ENCODE results near the gene CTSW. TPM values are rescaled to one million over a fixed set of nuclear protein-coding genes. Genes with fewer than 3 reads are reported as not detected.

CTSW gene
- polyA plus RNA-seq, 1 donor from 2014 or later, result not detected

DNA sequence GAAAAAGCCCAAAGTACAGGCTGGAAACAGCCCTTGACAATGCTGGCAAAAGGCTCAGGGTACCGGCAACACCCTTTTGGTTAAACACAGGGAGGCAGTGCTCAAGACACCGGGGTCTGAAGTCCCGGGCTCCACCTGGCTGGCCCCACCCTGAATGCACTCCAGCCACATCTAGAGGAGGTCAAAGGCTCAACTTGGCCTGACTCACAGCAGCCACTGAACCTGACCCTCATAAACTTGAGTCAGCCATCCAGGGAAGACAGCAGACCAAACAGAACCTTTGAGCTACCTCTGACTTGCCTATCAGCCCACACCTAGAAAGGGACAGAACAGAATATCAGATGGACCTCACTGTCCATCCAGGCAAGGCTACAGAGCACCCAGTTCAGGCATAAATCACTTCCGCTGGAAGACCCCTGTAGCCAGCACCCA is 25.5 kb upstream of the CTSW start:
- Histone ChIP-seq H3K4me2 (ENCODE audit: low read length) (no peak overlapping the region), H3K27me3 (ENCODE audit: insufficient read depth, low read depth, low read length) (no peaks in the 10 kb centered on the region), H4K20me1 (ENCODE audit: insufficient read depth) (peaks cover 48% of the 10 kb centered on the region), H3F3A (ENCODE audit: insufficient read depth, low read length, poor library complexity, severe bottlenecking) (peaks cover 5% of the 10 kb centered on the region), H3K9me2 (ENCODE audit: insufficient read depth, low read length) (no peaks in the 10 kb centered on the region), H3K9ac (ENCODE audit: low read length) (no peak overlapping the region), H3K4me3 (ENCODE audit: low read length) (no peak overlapping the region), H3K36me3 (ENCODE audit: insufficient read depth, low read length) (peaks cover 5% of the 10 kb centered on the region), H3K27ac (ENCODE audit: low read length) (no peak overlapping the region), H3K9me3 (ENCODE audit: low read length) (no peaks in the 10 kb centered on the region), H2AFZ (ENCODE audit: low read depth, low read length) (no peak overlapping the region), H3K79me2 (replicated peaks; ENCODE audit: insufficient read depth, low read length) (peaks cover 38% of the 10 kb centered on the region)
- TF ChIP-seq POLR2AphosphoS5 (IDR thresholded peaks at IDR 0.05) (peak; percentile 12), TAF1 (IDR thresholded peaks at IDR 0.05; ENCODE audit: low read depth) (no peak)

DNA sequence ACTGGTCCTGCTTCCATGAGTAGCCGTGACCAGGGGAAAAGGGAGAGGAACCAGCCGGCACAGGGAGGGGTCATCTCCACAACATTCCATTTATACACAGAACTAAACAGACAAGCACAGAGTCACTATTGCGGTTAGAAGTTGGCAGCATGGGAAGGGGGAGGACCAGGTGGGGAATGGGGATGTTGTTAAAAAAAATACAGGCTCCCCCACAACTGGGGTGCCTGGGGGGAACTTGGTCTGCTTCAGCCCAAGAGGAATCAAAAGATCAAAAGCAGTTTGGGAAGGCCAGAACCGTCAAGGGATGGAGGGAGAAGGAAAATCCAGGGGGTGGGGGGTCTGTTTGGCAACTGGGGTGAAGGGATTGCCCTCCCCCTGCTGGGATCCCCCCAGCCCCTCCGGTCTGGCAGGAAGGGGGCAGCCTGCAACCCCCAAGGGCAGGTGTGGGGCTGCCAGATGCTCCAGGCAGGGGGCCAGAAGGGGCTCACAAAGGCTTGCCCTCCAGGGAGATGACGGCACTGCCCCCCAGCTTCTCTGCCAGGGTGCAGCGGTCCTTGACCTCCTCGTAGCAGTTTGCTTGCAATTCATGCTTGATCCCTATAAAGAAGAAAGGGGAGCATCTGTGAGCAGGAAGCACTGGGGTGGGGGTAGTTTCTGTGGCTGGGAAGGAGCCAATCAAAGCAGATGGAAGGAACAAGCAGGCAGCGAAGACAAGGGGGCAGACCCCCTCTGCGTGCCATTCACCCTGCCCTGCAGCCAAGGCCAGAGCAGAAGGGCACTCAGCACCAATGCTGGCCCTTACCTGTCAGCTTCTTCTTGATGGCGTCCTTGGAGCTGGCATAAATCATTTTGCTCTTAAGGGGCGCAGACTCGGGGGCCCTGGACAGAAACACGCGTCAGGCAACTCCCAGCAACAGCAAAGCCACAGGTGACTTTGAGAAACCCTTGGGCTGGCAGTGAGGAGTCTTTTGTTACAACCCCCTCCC is 24.5 kb upstream of the CTSW start:
- peaks cover 48% of the 10 kb centered on the region for H4K20me1 ChIP-seq (ENCODE audit: insufficient read depth)
- H3K9ac ChIP-seq (ENCODE audit: low read length), result no peak overlapping the region
- peak overlapping the region; percentile 100 for H3K4me3 ChIP-seq (ENCODE audit: low read length)
- H3K4me2 ChIP-seq (ENCODE audit: low read length), result peak overlapping the region; percentile 90
- no peaks in the 10 kb centered on the region for H3K27me3 ChIP-seq (ENCODE audit: insufficient read depth, low read depth, low read length)
- H3K9me2 ChIP-seq (ENCODE audit: insufficient read depth, low read length), result no peaks in the 10 kb centered on the region
- peaks cover 5% of the 10 kb centered on the region for H3F3A ChIP-seq (ENCODE audit: insufficient read depth, low read length, poor library complexity, severe bottlenecking)
- peak; percentile 1 for TF ChIP-seq POLR2AphosphoS5 (IDR thresholded peaks at IDR 0.05)
- TF ChIP-seq TAF1 (IDR thresholded peaks at IDR 0.05; ENCODE audit: low read depth), result no peak
- no peak overlapping the region for H3K27ac ChIP-seq (ENCODE audit: low read length)
- peaks cover 5% of the 10 kb centered on the region for H3K36me3 ChIP-seq (ENCODE audit: insufficient read depth, low read length)
- H3K79me2 ChIP-seq (replicated peaks; ENCODE audit: insufficient read depth, low read length), result peaks cover 38% of the 10 kb centered on the region
- H2AFZ ChIP-seq (ENCODE audit: low read depth, low read length), result no peak overlapping the region
- H3K9me3 ChIP-seq (ENCODE audit: low read length), result no peaks in the 10 kb centered on the region

DNA sequence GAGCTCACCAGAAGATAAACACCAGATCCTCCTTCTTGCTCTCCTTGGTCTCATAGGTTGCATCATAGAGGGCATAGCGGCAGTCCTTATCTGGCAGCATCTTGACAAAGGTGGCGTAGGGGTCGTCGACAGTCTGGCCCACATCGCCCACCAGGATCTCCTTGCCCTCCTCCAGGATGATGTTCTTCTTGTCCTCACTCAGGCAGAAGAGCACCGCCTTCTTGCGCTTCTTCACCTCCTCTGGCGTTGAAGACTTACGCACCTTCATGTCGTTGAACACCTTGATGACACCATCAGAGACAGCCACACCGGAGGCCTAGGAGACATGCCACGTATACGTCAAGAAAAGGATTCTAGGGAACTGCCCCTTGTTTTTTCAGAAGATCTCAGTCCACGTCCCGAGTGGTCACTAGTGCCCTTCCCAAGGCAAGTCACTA is 23.7 kb upstream of the CTSW start:
- Histone ChIP-seq H4K20me1 (ENCODE audit: insufficient read depth) (peaks cover 48% of the 10 kb centered on the region), H3K9ac (ENCODE audit: low read length) (peak overlapping the region; percentile 91), H3K9me2 (ENCODE audit: insufficient read depth, low read length) (no peaks in the 10 kb centered on the region), H3F3A (ENCODE audit: insufficient read depth, low read length, poor library complexity, severe bottlenecking) (peaks cover 5% of the 10 kb centered on the region), H3K4me3 (ENCODE audit: low read length) (peak overlapping the region; percentile 100), H3K79me2 (replicated peaks; ENCODE audit: insufficient read depth, low read length) (peaks cover 40% of the 10 kb centered on the region), H3K4me2 (ENCODE audit: low read length) (peak overlapping the region; percentile 90), H3K27ac (ENCODE audit: low read length) (no peak overlapping the region), H3K27me3 (ENCODE audit: insufficient read depth, low read depth, low read length) (no peaks in the 10 kb centered on the region), H2AFZ (ENCODE audit: low read depth, low read length) (no peak overlapping the region), H3K36me3 (ENCODE audit: insufficient read depth, low read length) (peaks cover 5% of the 10 kb centered on the region), H3K9me3 (ENCODE audit: low read length) (no peaks in the 10 kb centered on the region)
- no peak for TF ChIP-seq EZH2 (IDR thresholded peaks at IDR 0.05; ENCODE audit: borderline replicate concordance, insufficient read depth, low read length, poor library complexity, severe bottlenecking)
- TF ChIP-seq, protein P1, sequence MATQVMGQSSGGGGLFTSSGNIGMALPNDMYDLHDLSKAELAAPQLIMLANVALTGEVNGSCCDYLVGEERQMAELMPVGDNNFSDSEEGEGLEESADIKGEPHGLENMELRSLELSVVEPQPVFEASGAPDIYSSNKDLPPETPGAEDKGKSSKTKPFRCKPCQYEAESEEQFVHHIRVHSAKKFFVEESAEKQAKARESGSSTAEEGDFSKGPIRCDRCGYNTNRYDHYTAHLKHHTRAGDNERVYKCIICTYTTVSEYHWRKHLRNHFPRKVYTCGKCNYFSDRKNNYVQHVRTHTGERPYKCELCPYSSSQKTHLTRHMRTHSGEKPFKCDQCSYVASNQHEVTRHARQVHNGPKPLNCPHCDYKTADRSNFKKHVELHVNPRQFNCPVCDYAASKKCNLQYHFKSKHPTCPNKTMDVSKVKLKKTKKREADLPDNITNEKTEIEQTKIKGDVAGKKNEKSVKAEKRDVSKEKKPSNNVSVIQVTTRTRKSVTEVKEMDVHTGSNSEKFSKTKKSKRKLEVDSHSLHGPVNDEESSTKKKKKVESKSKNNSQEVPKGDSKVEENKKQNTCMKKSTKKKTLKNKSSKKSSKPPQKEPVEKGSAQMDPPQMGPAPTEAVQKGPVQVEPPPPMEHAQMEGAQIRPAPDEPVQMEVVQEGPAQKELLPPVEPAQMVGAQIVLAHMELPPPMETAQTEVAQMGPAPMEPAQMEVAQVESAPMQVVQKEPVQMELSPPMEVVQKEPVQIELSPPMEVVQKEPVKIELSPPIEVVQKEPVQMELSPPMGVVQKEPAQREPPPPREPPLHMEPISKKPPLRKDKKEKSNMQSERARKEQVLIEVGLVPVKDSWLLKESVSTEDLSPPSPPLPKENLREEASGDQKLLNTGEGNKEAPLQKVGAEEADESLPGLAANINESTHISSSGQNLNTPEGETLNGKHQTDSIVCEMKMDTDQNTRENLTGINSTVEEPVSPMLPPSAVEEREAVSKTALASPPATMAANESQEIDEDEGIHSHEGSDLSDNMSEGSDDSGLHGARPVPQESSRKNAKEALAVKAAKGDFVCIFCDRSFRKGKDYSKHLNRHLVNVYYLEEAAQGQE (IDR thresholded peaks at IDR 0.05; ENCODE audit: borderline replicate concordance), result no peak
- no peak for TF ChIP-seq SMC3 (conservative IDR thresholded peaks at IDR 0.05; ENCODE audit: poor library complexity)
- no peak for TF ChIP-seq MXI1 (conservative IDR thresholded peaks at IDR 0.05; ENCODE audit: poor library complexity, severe bottlenecking)
- TF ChIP-seq TAF1 (IDR thresholded peaks at IDR 0.05; ENCODE audit: low read depth), result no peak
- TF ChIP-seq, protein P2, sequence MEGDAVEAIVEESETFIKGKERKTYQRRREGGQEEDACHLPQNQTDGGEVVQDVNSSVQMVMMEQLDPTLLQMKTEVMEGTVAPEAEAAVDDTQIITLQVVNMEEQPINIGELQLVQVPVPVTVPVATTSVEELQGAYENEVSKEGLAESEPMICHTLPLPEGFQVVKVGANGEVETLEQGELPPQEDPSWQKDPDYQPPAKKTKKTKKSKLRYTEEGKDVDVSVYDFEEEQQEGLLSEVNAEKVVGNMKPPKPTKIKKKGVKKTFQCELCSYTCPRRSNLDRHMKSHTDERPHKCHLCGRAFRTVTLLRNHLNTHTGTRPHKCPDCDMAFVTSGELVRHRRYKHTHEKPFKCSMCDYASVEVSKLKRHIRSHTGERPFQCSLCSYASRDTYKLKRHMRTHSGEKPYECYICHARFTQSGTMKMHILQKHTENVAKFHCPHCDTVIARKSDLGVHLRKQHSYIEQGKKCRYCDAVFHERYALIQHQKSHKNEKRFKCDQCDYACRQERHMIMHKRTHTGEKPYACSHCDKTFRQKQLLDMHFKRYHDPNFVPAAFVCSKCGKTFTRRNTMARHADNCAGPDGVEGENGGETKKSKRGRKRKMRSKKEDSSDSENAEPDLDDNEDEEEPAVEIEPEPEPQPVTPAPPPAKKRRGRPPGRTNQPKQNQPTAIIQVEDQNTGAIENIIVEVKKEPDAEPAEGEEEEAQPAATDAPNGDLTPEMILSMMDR (IDR thresholded peaks at IDR 0.05; ENCODE audit: poor library complexity, severe bottlenecking), result no peak
- no peak for TF ChIP-seq POLR2AphosphoS5 (IDR thresholded peaks at IDR 0.05)
- TF ChIP-seq RAD21 (conservative IDR thresholded peaks at IDR 0.05), result no peak
- TF ChIP-seq EP300 (conservative IDR thresholded peaks at IDR 0.05; ENCODE audit: poor library complexity, severe bottlenecking), result no peak

Data from neural cell (in vitro differentiated cells).